ENCODE measurements around the gene FLT3. TPM values are rescaled to one million over a fixed set of nuclear protein-coding genes. Genes with fewer than 3 reads are reported as not detected.

FLT3 gene
- total and polyA plus RNA-seq, 2 donors (not counting 1 experiment from before 2014, with no cell fraction given): 0.13 to 0.42 TPM

GRCh38 chr13:28056970-28057712 is 43.2 kb downstream of the FLT3 start:
- Histone ChIP-seq H3K4me3 (ENCODE audit: control extremely low read depth in 1 of 5, extremely low read depth in 1 of 5, insufficient read depth in 1 of 5, low read depth in 2 of 5, low read length in 4 of 5) (peak overlapping the region in 1 of 5 experiments; percentile 39), H3K36me3 (replicated peaks in 1 of 2; ENCODE audit: control extremely low read depth in 1 of 2, control insufficient read depth in 1 of 2, extremely low read depth in 1 of 2, insufficient read depth in 2 of 2, low read length in 1 of 2) (no peaks in the 10 kb centered on the region), H3K27ac (ENCODE audit: low read length in 2 of 2) (no peak overlapping the region), H3K9me3 (ENCODE audit: control extremely low read depth in 1 of 3, control insufficient read depth in 2 of 3, insufficient read depth in 1 of 3, low read length in 2 of 3) (no peaks in the 10 kb centered on the region), H2AFZ (ENCODE audit: insufficient read depth, low read depth, low read length, poor library complexity, severe bottlenecking) (peak overlapping the region; percentile 39), H3K27me3 (replicated peaks in 1 of 4; ENCODE audit: control extremely low read depth in 1 of 4, control insufficient read depth in 3 of 4, insufficient read depth in 4 of 4, low read length in 3 of 4) (no peaks in the 10 kb centered on the region), H4K20me1 (ENCODE audit: control insufficient read depth, insufficient read depth, low read length, poor library complexity, severe bottlenecking) (no peaks in the 10 kb centered on the region), H3K79me2 (ENCODE audit: control insufficient read depth, insufficient read depth, low read length) (no peaks in the 10 kb centered on the region), H3K4me1 (ENCODE audit: control insufficient read depth in 2 of 2, insufficient read depth in 2 of 2, low read length in 2 of 2) (peaks cover 26 to 27% of the 10 kb centered on the region in 2 donors), H3K9ac (ENCODE audit: low read length) (peak overlapping the region; percentile 24), H3K4me2 (replicated peaks; ENCODE audit: low read depth, low read length, poor library complexity, severe bottlenecking) (peak overlapping the region; percentile 46)
- ATAC-seq (ENCODE audit: low read depth) (no peak), DNase-seq (peak; percentile 33)
- ChIA-PET POLR2A (no interaction called here), CTCF (interaction anchor here (0.8 to 1.5 kb wide), 9 partner anchors 8 to 231 kb away, joined by 3 to 4 read pairs (median 4); no protein-coding TSS in a partner anchor)
- no peaks in the 10 kb centered on the region for H3K27me3 Mint-ChIP-seq
- H3K9me3 Mint-ChIP-seq (ENCODE audit: insufficient read depth): no peaks in the 10 kb centered on the region
- TF ChIP-seq EZH2 (IDR thresholded peaks at IDR 0.05; ENCODE audit: borderline replicate concordance, insufficient read depth, low read depth, low read length, poor library complexity, severe bottlenecking) (no peak), CTCF (IDR thresholded peaks at IDR 0.05) (no peak)
- peak overlapping the region; percentile 32 for H3K27ac Mint-ChIP-seq
- WGBS (ENCODE audit: insufficient coverage): 57% methylated on average over 10 of the region's 13 CpGs
- H3K4me1 Mint-ChIP-seq: peaks cover 32% of the 10 kb centered on the region
- peak overlapping the region; percentile 68 for H3K4me3 Mint-ChIP-seq
- intact Hi-C loops (cut with micrococcal nuclease): no loop called here

GRCh38 chr13:28056426-28056825 is 44.0 kb downstream of the FLT3 start:
- Histone ChIP-seq H3K36me3 (replicated peaks in 1 of 2; ENCODE audit: control extremely low read depth in 1 of 2, control insufficient read depth in 1 of 2, extremely low read depth in 1 of 2, insufficient read depth in 2 of 2, low read length in 1 of 2) (no peaks in the 10 kb centered on the region), H3K4me2 (replicated peaks; ENCODE audit: low read depth, low read length, poor library complexity, severe bottlenecking) (no peak overlapping the region), H3K4me3 (ENCODE audit: control extremely low read depth in 1 of 5, extremely low read depth in 1 of 5, insufficient read depth in 1 of 5, low read depth in 2 of 5, low read length in 4 of 5) (no peak overlapping the region), H3K4me1 (ENCODE audit: control insufficient read depth in 2 of 2, insufficient read depth in 2 of 2, low read length in 2 of 2) (peaks cover 26 to 27% of the 10 kb centered on the region in 2 donors), H3K27me3 (replicated peaks in 1 of 4; ENCODE audit: control extremely low read depth in 1 of 4, control insufficient read depth in 3 of 4, insufficient read depth in 4 of 4, low read length in 3 of 4) (no peaks in the 10 kb centered on the region), H3K79me2 (ENCODE audit: control insufficient read depth, insufficient read depth, low read length) (no peaks in the 10 kb centered on the region), H3K27ac (ENCODE audit: low read length in 2 of 2) (no peak overlapping the region), H3K9ac (ENCODE audit: low read length) (no peak overlapping the region), H2AFZ (ENCODE audit: insufficient read depth, low read depth, low read length, poor library complexity, severe bottlenecking) (no peak overlapping the region), H4K20me1 (ENCODE audit: control insufficient read depth, insufficient read depth, low read length, poor library complexity, severe bottlenecking) (no peaks in the 10 kb centered on the region), H3K9me3 (ENCODE audit: control extremely low read depth in 1 of 3, control insufficient read depth in 2 of 3, insufficient read depth in 1 of 3, low read length in 2 of 3) (no peaks in the 10 kb centered on the region)
- Mint-ChIP-seq H3K27ac (peak overlapping the region; percentile 59), H3K4me3 (peak overlapping the region; percentile 68), H3K9me3 (ENCODE audit: insufficient read depth) (no peaks in the 10 kb centered on the region), H3K4me1 (peaks cover 32% of the 10 kb centered on the region), H3K27me3 (no peaks in the 10 kb centered on the region)
- DNase-seq (no peak), ATAC-seq (ENCODE audit: low read depth) (no peak)
- ChIA-PET CTCF (interaction anchor here (1.5 kb wide), 1 partner anchor 230 kb away, joined by 4 read pairs; no protein-coding TSS in a partner anchor), POLR2A (no interaction called here)
- intact Hi-C loops (cut with micrococcal nuclease): no loop called here
- TF ChIP-seq EZH2 (IDR thresholded peaks at IDR 0.05; ENCODE audit: borderline replicate concordance, insufficient read depth, low read depth, low read length, poor library complexity, severe bottlenecking) (no peak), CTCF (IDR thresholded peaks at IDR 0.05) (no peak)
- 62% methylated on average over 7 of the region's 9 CpGs for WGBS (ENCODE audit: insufficient coverage)
